ENCODE results near the gene SELENON.

Gene SELENON

DNA sequence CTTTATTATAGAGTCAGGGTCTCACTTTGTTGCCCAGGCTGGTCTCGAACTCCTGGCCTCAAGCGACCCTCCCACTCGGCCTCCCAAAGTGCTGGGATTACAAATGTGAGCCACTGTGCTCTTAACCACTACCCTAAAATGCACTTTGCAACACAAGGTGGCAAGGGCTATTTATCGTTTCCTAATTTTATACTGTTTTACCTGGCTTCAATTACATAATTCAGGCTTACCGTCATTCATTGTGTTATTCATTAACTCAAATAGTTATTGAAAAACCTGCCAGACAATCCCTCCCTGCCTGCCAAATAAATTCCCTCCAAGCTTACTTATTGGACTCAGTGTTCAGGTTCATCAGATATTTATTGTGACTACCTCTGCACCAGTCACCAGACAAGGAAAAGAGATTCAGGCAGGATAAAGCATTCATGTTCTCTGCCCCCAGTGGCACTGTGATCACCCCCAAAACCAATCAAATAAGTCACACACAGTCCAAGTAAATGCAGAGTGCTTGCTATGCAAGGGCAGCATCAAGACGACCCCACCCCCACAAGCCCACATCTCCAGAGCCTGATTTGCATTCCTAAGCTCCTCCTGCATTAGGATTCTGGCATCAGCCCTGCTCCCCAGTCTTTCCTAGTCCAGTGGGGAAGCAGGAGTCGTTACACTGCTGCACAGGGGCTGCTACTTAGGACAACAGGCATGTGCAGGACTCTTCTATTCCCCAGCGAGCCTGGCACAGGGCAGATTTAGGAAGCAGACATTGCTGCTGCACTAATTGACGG is 67.4 kb downstream of the SELENON start:
- H3K36me3 ChIP-seq (ENCODE audit: insufficient read depth, low read length) = no peaks in the 10 kb centered on the region
- H3K4me2 ChIP-seq (ENCODE audit: low read length) = no peak overlapping the region
- no peaks in the 10 kb centered on the region for H3F3A ChIP-seq (ENCODE audit: insufficient read depth, low read length)
- H3K4me3 ChIP-seq (ENCODE audit: low read depth, low read length, poor library complexity, severe bottlenecking) = no peak overlapping the region
- H3K27ac ChIP-seq (ENCODE audit: low read depth, low read length, poor library complexity, severe bottlenecking) = no peak overlapping the region
- no peaks in the 10 kb centered on the region for H4K20me1 ChIP-seq (ENCODE audit: insufficient read depth, low read length)
- no peaks in the 10 kb centered on the region for H3K9me3 ChIP-seq (ENCODE audit: low read length)
- peaks cover under 1% of the 10 kb centered on the region for H3K4me1 ChIP-seq (ENCODE audit: insufficient read depth, low read length, severe bottlenecking)
- TF ChIP-seq, protein P1, sequence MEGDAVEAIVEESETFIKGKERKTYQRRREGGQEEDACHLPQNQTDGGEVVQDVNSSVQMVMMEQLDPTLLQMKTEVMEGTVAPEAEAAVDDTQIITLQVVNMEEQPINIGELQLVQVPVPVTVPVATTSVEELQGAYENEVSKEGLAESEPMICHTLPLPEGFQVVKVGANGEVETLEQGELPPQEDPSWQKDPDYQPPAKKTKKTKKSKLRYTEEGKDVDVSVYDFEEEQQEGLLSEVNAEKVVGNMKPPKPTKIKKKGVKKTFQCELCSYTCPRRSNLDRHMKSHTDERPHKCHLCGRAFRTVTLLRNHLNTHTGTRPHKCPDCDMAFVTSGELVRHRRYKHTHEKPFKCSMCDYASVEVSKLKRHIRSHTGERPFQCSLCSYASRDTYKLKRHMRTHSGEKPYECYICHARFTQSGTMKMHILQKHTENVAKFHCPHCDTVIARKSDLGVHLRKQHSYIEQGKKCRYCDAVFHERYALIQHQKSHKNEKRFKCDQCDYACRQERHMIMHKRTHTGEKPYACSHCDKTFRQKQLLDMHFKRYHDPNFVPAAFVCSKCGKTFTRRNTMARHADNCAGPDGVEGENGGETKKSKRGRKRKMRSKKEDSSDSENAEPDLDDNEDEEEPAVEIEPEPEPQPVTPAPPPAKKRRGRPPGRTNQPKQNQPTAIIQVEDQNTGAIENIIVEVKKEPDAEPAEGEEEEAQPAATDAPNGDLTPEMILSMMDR (IDR thresholded peaks at IDR 0.05; ENCODE audit: low read length) = no peak
- no peak for TF ChIP-seq EZH2 (IDR thresholded peaks at IDR 0.05; ENCODE audit: borderline replicate concordance, low read length)
- no peaks in the 10 kb centered on the region for H3K79me2 ChIP-seq (ENCODE audit: insufficient read depth, low read length)
- H3K9me2 ChIP-seq (ENCODE audit: low read depth, low read length) = no peaks in the 10 kb centered on the region
- no peak overlapping the region for H3K9ac ChIP-seq (ENCODE audit: low read length)
- H3K27me3 ChIP-seq (ENCODE audit: insufficient read depth, low read length) = no peaks in the 10 kb centered on the region
- H2AFZ ChIP-seq (ENCODE audit: low read length) = no peak overlapping the region

Measured in OCI-LY1 (cell line).